ENCODE measurements around the gene CDKAL1.

The CDKAL1 gene

GRCh38 chr6:21046276-21046675 is 512.0 kb downstream of the CDKAL1 start:
- no peaks in the 10 kb centered on the region for H3K9me3 ChIP-seq (ENCODE audit: insufficient read depth, low read depth, low read length)
- no peaks in the 10 kb centered on the region for H3K36me3 ChIP-seq (ENCODE audit: insufficient read depth, low read length)
- no peaks in the 10 kb centered on the region for H3K79me2 ChIP-seq (ENCODE audit: insufficient read depth, low read length)
- H4K20me1 ChIP-seq (ENCODE audit: insufficient read depth, low read length, poor library complexity, severe bottlenecking): no peaks in the 10 kb centered on the region
- H3K4me3 ChIP-seq (ENCODE audit: low read length, poor library complexity, severe bottlenecking): no peak overlapping the region
- no peaks in the 10 kb centered on the region for H3F3A ChIP-seq (ENCODE audit: low read depth)
- H3K4me2 ChIP-seq (ENCODE audit: low read depth, low read length, poor library complexity, severe bottlenecking): no peak overlapping the region
- no peaks in the 10 kb centered on the region for H3K4me1 ChIP-seq (ENCODE audit: insufficient read depth, low read length, poor library complexity, severe bottlenecking)
- no peak for TF ChIP-seq EZH2phosphoT487 (IDR thresholded peaks at IDR 0.05; ENCODE audit: borderline replicate concordance)
- TF ChIP-seq CTCF (conservative IDR thresholded peaks at IDR 0.05; ENCODE audit: low read length): no peak
- H2AFZ ChIP-seq (ENCODE audit: low read length): no peak overlapping the region
- no peaks in the 10 kb centered on the region for H3K27me3 ChIP-seq (ENCODE audit: insufficient read depth, low read length, poor library complexity, severe bottlenecking)
- no peaks in the 10 kb centered on the region for H3K9me2 ChIP-seq (replicated peaks; ENCODE audit: low read depth, low read length)
- no peak overlapping the region for H3K9ac ChIP-seq (ENCODE audit: low read depth, low read length, poor library complexity, severe bottlenecking)

GRCh38 chr6:21048047-21048446 is 513.8 kb downstream of the CDKAL1 start:
- Histone ChIP-seq H3K9me3 (ENCODE audit: insufficient read depth, low read depth, low read length) (no peaks in the 10 kb centered on the region), H3K9me2 (replicated peaks; ENCODE audit: low read depth, low read length) (no peaks in the 10 kb centered on the region), H3K4me2 (ENCODE audit: low read depth, low read length, poor library complexity, severe bottlenecking) (no peak overlapping the region), H3K79me2 (ENCODE audit: insufficient read depth, low read length) (no peaks in the 10 kb centered on the region), H3K36me3 (ENCODE audit: insufficient read depth, low read length) (no peaks in the 10 kb centered on the region), H3F3A (ENCODE audit: low read depth) (no peaks in the 10 kb centered on the region), H2AFZ (ENCODE audit: low read length) (no peak overlapping the region), H4K20me1 (ENCODE audit: insufficient read depth, low read length, poor library complexity, severe bottlenecking) (no peaks in the 10 kb centered on the region), H3K27me3 (ENCODE audit: insufficient read depth, low read length, poor library complexity, severe bottlenecking) (no peaks in the 10 kb centered on the region), H3K9ac (ENCODE audit: low read depth, low read length, poor library complexity, severe bottlenecking) (no peak overlapping the region), H3K4me3 (ENCODE audit: low read length, poor library complexity, severe bottlenecking) (no peak overlapping the region), H3K4me1 (ENCODE audit: insufficient read depth, low read length, poor library complexity, severe bottlenecking) (no peaks in the 10 kb centered on the region)
- TF ChIP-seq EZH2phosphoT487 (IDR thresholded peaks at IDR 0.05; ENCODE audit: borderline replicate concordance): no peak
- TF ChIP-seq CTCF (conservative IDR thresholded peaks at IDR 0.05; ENCODE audit: low read length): no peak

GRCh38 chr6:21049148-21049547 is 514.9 kb downstream of the CDKAL1 start:
- Histone ChIP-seq H2AFZ (ENCODE audit: low read length) (no peak overlapping the region), H3F3A (ENCODE audit: low read depth) (no peaks in the 10 kb centered on the region), H3K79me2 (ENCODE audit: insufficient read depth, low read length) (no peaks in the 10 kb centered on the region), H3K4me1 (ENCODE audit: insufficient read depth, low read length, poor library complexity, severe bottlenecking) (no peaks in the 10 kb centered on the region), H4K20me1 (ENCODE audit: insufficient read depth, low read length, poor library complexity, severe bottlenecking) (no peaks in the 10 kb centered on the region), H3K9me2 (replicated peaks; ENCODE audit: low read depth, low read length) (no peaks in the 10 kb centered on the region), H3K9ac (ENCODE audit: low read depth, low read length, poor library complexity, severe bottlenecking) (no peak overlapping the region), H3K4me3 (ENCODE audit: low read length, poor library complexity, severe bottlenecking) (no peak overlapping the region), H3K9me3 (ENCODE audit: insufficient read depth, low read depth, low read length) (no peaks in the 10 kb centered on the region), H3K27me3 (ENCODE audit: insufficient read depth, low read length, poor library complexity, severe bottlenecking) (no peaks in the 10 kb centered on the region), H3K36me3 (ENCODE audit: insufficient read depth, low read length) (no peaks in the 10 kb centered on the region), H3K4me2 (ENCODE audit: low read depth, low read length, poor library complexity, severe bottlenecking) (no peak overlapping the region)
- no peak for TF ChIP-seq EZH2phosphoT487 (IDR thresholded peaks at IDR 0.05; ENCODE audit: borderline replicate concordance)
- no peak for TF ChIP-seq CTCF (conservative IDR thresholded peaks at IDR 0.05; ENCODE audit: low read length)
